ENCODE data around the gene SAFB. TPM values are rescaled to one million over a fixed set of nuclear protein-coding genes. Genes with fewer than 3 reads are reported as not detected.

Gene SAFB
- total and polyA plus RNA-seq, 2 experiments from 2014 or later = 50.2 to 75.8 TPM

GRCh38 chr19:5697022-5697889 lies 74.4 kb downstream of the SAFB start:
- 85% methylated on average over 18 of the region's 25 CpGs for WGBS (ENCODE audit: low lambda C conversion rate, missing lambda C conversion rate)

GRCh38 chr19:5697890-5698634 lies 75.2 kb downstream of the SAFB start:
- Histone ChIP-seq H3K9me2 (replicated peaks; ENCODE audit: insufficient read depth) (no peaks in the 10 kb centered on the region), H3K4me3 (no peak overlapping the region), H3K36me3 (replicated peaks; ENCODE audit: insufficient read depth, low read depth) (no peaks in the 10 kb centered on the region), H2AFZ (no peak overlapping the region), H4K20me1 (ENCODE audit: insufficient read depth, poor library complexity, severe bottlenecking) (peaks cover 35% of the 10 kb centered on the region), H3K27me3 (no peaks in the 10 kb centered on the region), H3K27ac (no peak overlapping the region), H3K9me3 (ENCODE audit: low read depth) (no peaks in the 10 kb centered on the region), H3K79me2 (peaks cover 28% of the 10 kb centered on the region), H3K4me2 (no peak overlapping the region), H3K4me1 (ENCODE audit: insufficient read depth) (no peaks in the 10 kb centered on the region)
- peak; percentile 3 for DNase-seq (ENCODE audit: low spot score)
- WGBS (ENCODE audit: low lambda C conversion rate, missing lambda C conversion rate) = 92% methylated on average over 29 of the region's 30 CpGs
- TF ChIP-seq CTCF (IDR thresholded peaks at IDR 0.05; ENCODE audit: poor library complexity) = no peak
- TF ChIP-seq EZH2phosphoT487 (IDR thresholded peaks at IDR 0.05; ENCODE audit: low read depth, severe bottlenecking, unreplicated experiment) = no peak
- TF ChIP-seq EZH2 (IDR thresholded peaks at IDR 0.05; ENCODE audit: borderline replicate concordance) = no peak

More at GRCh38 chr19:5697022-5697889, 74.4 kb downstream of the SAFB start:
- H3K9me3 ChIP-seq (ENCODE audit: low read depth) = no peaks in the 10 kb centered on the region
- H2AFZ ChIP-seq = no peak overlapping the region
- peak; percentile 7 for DNase-seq (ENCODE audit: low spot score)
- no peaks in the 10 kb centered on the region for H3K36me3 ChIP-seq (replicated peaks; ENCODE audit: insufficient read depth, low read depth)
- no peak overlapping the region for H3K4me2 ChIP-seq
- H3K4me1 ChIP-seq (ENCODE audit: insufficient read depth) = no peaks in the 10 kb centered on the region
- no peak overlapping the region for H3K4me3 ChIP-seq
- H3K79me2 ChIP-seq = peaks cover 36% of the 10 kb centered on the region
- no peaks in the 10 kb centered on the region for H3K9me2 ChIP-seq (replicated peaks; ENCODE audit: insufficient read depth)
- H3K27me3 ChIP-seq = no peaks in the 10 kb centered on the region
- H3K27ac ChIP-seq = no peak overlapping the region
- peaks cover 43% of the 10 kb centered on the region for H4K20me1 ChIP-seq (ENCODE audit: insufficient read depth, poor library complexity, severe bottlenecking)
- TF ChIP-seq EZH2 (IDR thresholded peaks at IDR 0.05; ENCODE audit: borderline replicate concordance) = no peak
- TF ChIP-seq CTCF (IDR thresholded peaks at IDR 0.05; ENCODE audit: poor library complexity) = no peak
- TF ChIP-seq EZH2phosphoT487 (IDR thresholded peaks at IDR 0.05; ENCODE audit: low read depth, severe bottlenecking, unreplicated experiment) = no peak

- Histone ChIP-seq H3K36me3 (replicated peaks; ENCODE audit: insufficient read depth, low read depth) (no peaks in the 10 kb centered on the region), H3K9me3 (ENCODE audit: low read depth) (no peaks in the 10 kb centered on the region), H3K4me1 (ENCODE audit: insufficient read depth) (no peaks in the 10 kb centered on the region), H4K20me1 (ENCODE audit: insufficient read depth, poor library complexity, severe bottlenecking) (peaks cover 28% of the 10 kb centered on the region), H2AFZ (no peak overlapping the region), H3K9me2 (replicated peaks; ENCODE audit: insufficient read depth) (no peaks in the 10 kb centered on the region), H3K27ac (no peak overlapping the region), H3K4me2 (no peak overlapping the region), H3K4me3 (no peak overlapping the region), H3K79me2 (peaks cover 21% of the 10 kb centered on the region), H3K27me3 (no peaks in the 10 kb centered on the region)
- peak; percentile 3 for DNase-seq (ENCODE audit: low spot score)
- no peak for TF ChIP-seq EZH2 (IDR thresholded peaks at IDR 0.05; ENCODE audit: borderline replicate concordance)
- no peak for TF ChIP-seq CTCF (IDR thresholded peaks at IDR 0.05; ENCODE audit: poor library complexity)
- TF ChIP-seq EZH2phosphoT487 (IDR thresholded peaks at IDR 0.05; ENCODE audit: low read depth, severe bottlenecking, unreplicated experiment) = no peak
- WGBS (ENCODE audit: low lambda C conversion rate, missing lambda C conversion rate) = 97% methylated on average over 38 of the region's 38 CpGs
These were observed 75.9 kb downstream of the SAFB start for GRCh38 chr19:5698635-5699422.
